Type B pancreatic cell (in vitro differentiated cells): Measurements from ENCODE around the gene GJB4. TPM values are rescaled to one million over a fixed set of nuclear protein-coding genes. Genes with fewer than 3 reads are reported as not detected.

Source experiments
- DNase-seq: peaks from one replicate; pipeline ENCODE4 v3.0.0; 2021; ENCODE audit warnings: mixed read lengths; ENCODE audit not compliant: unreplicated experiment; ENCODE audit errors: extremely low spot score
- H3K27ac Mint-ChIP-seq: 2 replicates; pipeline ENCODE4 v1.8.0; 2021; ENCODE audit warnings: mild to moderate bottlenecking, mixed read lengths
- H3K27me3 Mint-ChIP-seq: 2 replicates; pipeline ENCODE4 v1.8.0; 2021; ENCODE audit warnings: mixed read lengths
- H3K36me3 Mint-ChIP-seq: 2 replicates; pipeline ENCODE4 v1.8.0; 2021; ENCODE audit warnings: mixed read lengths
- H3K4me1 Mint-ChIP-seq: one replicate; pipeline ENCODE4 v1.8.0; 2021; ENCODE audit warnings: mixed read lengths; ENCODE audit not compliant: unreplicated experiment
- H3K4me3 Mint-ChIP-seq: 2 replicates; pipeline ENCODE4 v1.8.0; 2021; ENCODE audit warnings: mild to moderate bottlenecking, mixed read lengths
- H3K9me3 Mint-ChIP-seq: 2 replicates; pipeline ENCODE4 v1.8.0; 2021; ENCODE audit warnings: mixed read lengths
- total RNA-seq: library from RNA; stranded (reverse); gene quantifications from 2 replicates; pipeline ENCODE4 v1.2.1, GENCODE V29; 2021; ENCODE audit warnings: low replicate concordance
- TF ChIP-seq, protein P1 (sequence below): fragments of 200-600 bp; sonication (generic); conservative IDR thresholded peaks from 2 replicates; pipeline ENCODE4 v1.5.0; 2021; ENCODE audit warnings: antibody characterized with exemption, mild to moderate bottlenecking

Gene GJB4
- total RNA-seq, 1 donor from 2014 or later = 0.48 TPM

DNA sequence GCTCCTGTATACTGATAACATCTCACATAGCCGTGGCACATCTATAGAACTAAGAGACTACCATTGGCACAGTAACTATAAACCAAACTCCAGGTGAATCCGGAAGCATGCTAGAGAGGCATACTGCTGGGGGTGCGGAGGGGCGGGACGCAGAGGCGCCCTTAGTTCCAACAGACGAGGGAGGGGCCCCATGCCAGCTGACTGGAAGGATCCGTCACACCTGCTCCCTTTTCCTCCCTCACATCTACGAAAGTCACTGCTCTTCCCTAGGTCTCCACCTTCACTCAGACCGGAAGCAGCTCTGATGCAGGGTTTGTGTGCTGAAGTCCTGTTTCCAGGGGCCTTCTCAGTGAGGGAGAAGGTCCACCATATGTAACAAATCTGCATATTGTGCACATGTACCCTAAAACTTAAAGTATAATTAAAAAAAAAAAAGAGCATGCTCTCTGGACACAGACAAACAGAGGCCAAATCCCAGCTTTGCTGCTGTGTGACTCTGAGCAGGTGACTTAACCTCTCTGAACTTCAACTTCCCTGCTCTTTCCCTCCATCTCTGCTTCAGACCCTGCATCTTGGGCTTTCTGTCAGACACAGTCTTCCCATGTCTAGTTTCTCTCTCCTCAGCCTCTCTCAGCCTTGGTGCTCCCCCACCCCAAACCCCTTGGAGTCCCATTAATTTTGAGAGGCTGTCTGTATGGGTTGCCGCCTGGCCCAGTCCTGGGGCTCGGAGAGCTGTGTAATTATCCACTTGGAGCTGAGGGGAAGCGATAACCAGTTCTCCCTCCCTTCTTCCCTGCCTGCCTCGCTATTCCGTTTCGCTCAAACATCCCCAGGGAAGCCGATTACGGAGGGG, 12.5 kb upstream of the GJB4 start:
- H3K27me3 Mint-ChIP-seq = peaks cover 48% of the 10 kb centered on the region

DNA sequence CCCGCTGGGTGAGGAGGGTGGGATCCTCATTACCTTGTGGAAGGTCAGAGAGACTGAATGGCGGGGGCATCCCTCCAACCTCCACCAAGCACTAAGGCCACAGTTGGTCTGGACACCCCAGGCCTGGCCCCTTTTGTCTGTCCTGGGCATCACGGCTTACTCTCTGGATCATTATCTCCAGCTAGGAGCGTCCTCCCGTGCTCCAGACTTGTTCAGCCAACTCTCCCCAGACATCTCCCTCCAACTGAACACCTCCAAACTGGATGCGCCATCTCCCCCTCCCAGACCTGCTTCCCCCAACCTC, 11.9 kb upstream of the GJB4 start:
- no peak for DNase-seq
- Mint-ChIP-seq H3K27ac (no peak overlapping the region), H3K4me3 (no peak overlapping the region), H3K36me3 (no peaks in the 10 kb centered on the region), H3K4me1 (no peaks in the 10 kb centered on the region), H3K9me3 (no peaks in the 10 kb centered on the region), H3K27me3 (peaks cover 44% of the 10 kb centered on the region)
- TF ChIP-seq, protein P1, sequence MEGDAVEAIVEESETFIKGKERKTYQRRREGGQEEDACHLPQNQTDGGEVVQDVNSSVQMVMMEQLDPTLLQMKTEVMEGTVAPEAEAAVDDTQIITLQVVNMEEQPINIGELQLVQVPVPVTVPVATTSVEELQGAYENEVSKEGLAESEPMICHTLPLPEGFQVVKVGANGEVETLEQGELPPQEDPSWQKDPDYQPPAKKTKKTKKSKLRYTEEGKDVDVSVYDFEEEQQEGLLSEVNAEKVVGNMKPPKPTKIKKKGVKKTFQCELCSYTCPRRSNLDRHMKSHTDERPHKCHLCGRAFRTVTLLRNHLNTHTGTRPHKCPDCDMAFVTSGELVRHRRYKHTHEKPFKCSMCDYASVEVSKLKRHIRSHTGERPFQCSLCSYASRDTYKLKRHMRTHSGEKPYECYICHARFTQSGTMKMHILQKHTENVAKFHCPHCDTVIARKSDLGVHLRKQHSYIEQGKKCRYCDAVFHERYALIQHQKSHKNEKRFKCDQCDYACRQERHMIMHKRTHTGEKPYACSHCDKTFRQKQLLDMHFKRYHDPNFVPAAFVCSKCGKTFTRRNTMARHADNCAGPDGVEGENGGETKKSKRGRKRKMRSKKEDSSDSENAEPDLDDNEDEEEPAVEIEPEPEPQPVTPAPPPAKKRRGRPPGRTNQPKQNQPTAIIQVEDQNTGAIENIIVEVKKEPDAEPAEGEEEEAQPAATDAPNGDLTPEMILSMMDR = no peak

More for the DNA sequence above, 12.5 kb upstream of the GJB4 start:
- no peaks in the 10 kb centered on the region for H3K36me3 Mint-ChIP-seq
- H3K4me1 Mint-ChIP-seq = no peaks in the 10 kb centered on the region
- H3K4me3 Mint-ChIP-seq = no peak overlapping the region
- no peak for DNase-seq
- TF ChIP-seq, protein P1 = no peak
- no peaks in the 10 kb centered on the region for H3K9me3 Mint-ChIP-seq
- no peak overlapping the region for H3K27ac Mint-ChIP-seq

DNA sequence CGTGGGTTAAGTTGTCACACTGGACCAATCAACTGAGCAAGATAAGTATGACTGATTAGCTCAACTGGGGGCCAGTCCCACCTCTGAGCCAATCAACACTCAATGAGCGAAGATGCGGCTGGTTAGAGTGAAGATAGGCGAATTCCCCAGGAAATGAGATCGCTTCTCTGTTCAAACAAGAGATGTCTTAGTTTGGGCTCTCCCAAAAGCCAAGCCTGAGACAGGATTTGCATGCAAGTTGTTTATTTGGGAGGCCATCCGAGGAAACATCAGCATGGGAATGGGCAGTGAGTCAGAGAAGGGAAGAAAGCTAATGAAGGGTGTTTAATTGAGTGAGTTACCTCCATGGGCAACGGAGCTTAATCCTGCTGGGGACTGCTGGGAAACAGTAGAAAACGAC, 9.5 kb upstream of the GJB4 start:
- peaks cover 6% of the 10 kb centered on the region for H3K9me3 Mint-ChIP-seq
- H3K27ac Mint-ChIP-seq = no peak overlapping the region
- H3K27me3 Mint-ChIP-seq = peaks cover 33% of the 10 kb centered on the region
- H3K4me1 Mint-ChIP-seq = no peaks in the 10 kb centered on the region
- H3K36me3 Mint-ChIP-seq = no peaks in the 10 kb centered on the region
- no peak overlapping the region for H3K4me3 Mint-ChIP-seq
- no peak for DNase-seq
- TF ChIP-seq, protein P1 = no peak

DNA sequence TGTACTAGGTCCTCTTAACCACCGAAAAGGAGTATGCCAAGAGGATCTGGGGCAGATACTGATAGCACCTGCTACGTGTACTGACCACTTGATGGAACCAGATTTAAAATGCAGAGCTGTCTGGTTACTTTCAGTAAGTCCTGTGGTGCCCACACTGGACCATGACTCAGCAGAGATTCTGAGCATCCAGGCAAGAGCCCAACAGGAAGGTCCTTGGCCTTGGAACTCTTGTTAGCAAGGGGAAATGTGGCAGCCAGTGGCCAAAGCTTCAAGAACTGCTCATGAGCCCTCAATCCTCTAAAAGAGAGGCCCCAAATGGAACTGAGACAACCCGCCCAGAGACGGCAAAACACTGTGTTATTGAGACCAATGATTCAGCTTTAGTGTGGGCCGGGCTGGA, 8.9 kb upstream of the GJB4 start:
- no peak overlapping the region for H3K4me3 Mint-ChIP-seq
- peaks cover 6% of the 10 kb centered on the region for H3K9me3 Mint-ChIP-seq
- H3K27me3 Mint-ChIP-seq = peaks cover 33% of the 10 kb centered on the region
- DNase-seq = no peak
- H3K36me3 Mint-ChIP-seq = no peaks in the 10 kb centered on the region
- H3K4me1 Mint-ChIP-seq = no peaks in the 10 kb centered on the region
- TF ChIP-seq, protein P1 = no peak
- H3K27ac Mint-ChIP-seq = no peak overlapping the region

DNA sequence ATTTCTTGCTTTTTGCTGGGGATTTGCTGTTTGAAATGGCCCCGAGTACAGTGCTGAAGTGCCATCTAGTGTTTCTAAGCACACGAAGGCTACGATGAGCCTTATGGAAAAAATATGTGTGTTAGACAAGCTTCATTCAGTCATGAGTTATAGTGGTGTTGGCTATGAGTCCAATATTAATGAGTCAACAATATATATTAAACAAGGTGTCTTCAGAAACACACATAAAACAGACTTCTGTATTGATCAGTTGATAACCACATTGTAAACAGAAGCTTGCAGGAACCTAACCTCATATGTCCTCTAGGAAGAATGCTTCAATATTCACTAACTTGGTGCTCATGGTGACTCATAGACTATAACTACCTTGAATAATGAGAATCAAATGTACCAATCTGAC, 6.4 kb upstream of the GJB4 start:
- TF ChIP-seq, protein P1 = no peak
- DNase-seq = no peak
- peaks cover 26% of the 10 kb centered on the region for H3K27me3 Mint-ChIP-seq
- no peaks in the 10 kb centered on the region for H3K4me1 Mint-ChIP-seq
- H3K27ac Mint-ChIP-seq = no peak overlapping the region
- H3K9me3 Mint-ChIP-seq = peaks cover 6% of the 10 kb centered on the region
- H3K36me3 Mint-ChIP-seq = no peaks in the 10 kb centered on the region
- H3K4me3 Mint-ChIP-seq = no peak overlapping the region
